GM21786 (cell line): ENCODE measurements around the gene YIF1A.
A peak's percentile ranks its signal among the peaks of the same experiment; 100 is the strongest.
"Not testable (repeated sequence)": the region's sequence is repeated elsewhere in the genome, so short reads cannot be mapped to it uniquely, and the experiment has no call there.

Experiments
- ATAC-seq: cut with Tn5 transposase; IDR thresholded peaks from one replicate; pipeline ENCODE4 v1.9.1; 2021; ENCODE audit not compliant: unreplicated experiment

YIF1A gene

GRCh38 chr11:66311965-66312548 is 23.1 kb upstream of the YIF1A start:
- peak; percentile 76 for ATAC-seq

- no peak for ATAC-seq
Observed at GRCh38 chr11:66311470-66311964, 22.6 kb upstream of the YIF1A start.

- ATAC-seq: not testable (repeated sequence)
Observed at GRCh38 chr11:66310803-66311440, 22.0 kb upstream of the YIF1A start.

GRCh38 chr11:66310324-66310723 is 21.4 kb upstream of the YIF1A start:
- no peak for ATAC-seq

- ATAC-seq: no peak
Observed at GRCh38 chr11:66309475-66309874, 20.5 kb upstream of the YIF1A start.

- ATAC-seq: no peak
Observed at GRCh38 chr11:66302656-66303055, 13.7 kb upstream of the YIF1A start.

- no peak for ATAC-seq
Observed at GRCh38 chr11:66299186-66299585, 10.2 kb upstream of the YIF1A start.

GRCh38 chr11:66297610-66298009 is 8.7 kb upstream of the YIF1A start:
- ATAC-seq: no peak

GRCh38 chr11:66294626-66295620 is 6.0 kb upstream of the YIF1A start:
- ATAC-seq: no peak

- no peak for ATAC-seq
Observed at GRCh38 chr11:66293777-66294625, 5.1 kb upstream of the YIF1A start.

GRCh38 chr11:66293352-66293751 is 4.4 kb upstream of the YIF1A start:
- ATAC-seq: no peak

GRCh38 chr11:66292543-66293332 is 3.8 kb upstream of the YIF1A start:
- ATAC-seq: no peak

GRCh38 chr11:66291706-66292542 is 3.0 kb upstream of the YIF1A start, which contains the start of gene TMEM151A:
TMEM151A (plus strand) TSS chr11:66291894; CDS start chr11:66292014, 120 bp downstream.
- ATAC-seq: no peak

- ATAC-seq: no peak
Observed at GRCh38 chr11:66291303-66291705, 2.4 kb upstream of the YIF1A start.

- no peak for ATAC-seq
Observed at GRCh38 chr11:66290330-66290621, 1.3 kb upstream of the YIF1A start.

GRCh38 chr11:66289548-66290329 is 796 bp upstream of the YIF1A start:
- peak; percentile 31 for ATAC-seq

- no peak for ATAC-seq
Observed at GRCh38 chr11:66287889-66288670, 863 bp downstream of the YIF1A start.
